KMS-11 (cell line): Measurements from ENCODE around the gene ITPKA.

ENCODE experiments used
- H2AFZ ChIP-seq: fragments of 200-600 bp; sonication (generic); 2 replicates; pipeline ENCODE4 v1.6.1; 2016; ENCODE audit warnings: antibody characterized with exemption, mixed run types, low read depth
- H3K27ac ChIP-seq: fragments of 200-600 bp; sonication (generic); 2 replicates; pipeline ENCODE4 v1.6.1; 2016; ENCODE audit warnings: mild to moderate bottlenecking, mixed run types
- H3K27me3 ChIP-seq: fragments of 200-600 bp; sonication (generic); 2 replicates; pipeline ENCODE4 v1.6.1; 2017; ENCODE audit warnings: mild to moderate bottlenecking, low read depth, mixed run types, moderate library complexity; ENCODE audit not compliant: insufficient read depth
- H3K36me3 ChIP-seq: fragments of 200-600 bp; sonication (generic); 2 replicates; pipeline ENCODE4 v1.6.1; 2017; ENCODE audit warnings: mild to moderate bottlenecking, mixed run types; ENCODE audit not compliant: insufficient read depth
- H3K4me1 ChIP-seq: fragments of 200-600 bp; sonication (generic); 2 replicates; pipeline ENCODE4 v1.6.1; 2016; ENCODE audit warnings: mild to moderate bottlenecking, low read depth, mixed run types; ENCODE audit not compliant: poor library complexity, severe bottlenecking
- H3K4me2 ChIP-seq: fragments of 200-600 bp; sonication (generic); 2 replicates; pipeline ENCODE4 v1.7.0; 2016; ENCODE audit warnings: mild to moderate bottlenecking, mixed run types
- H3K4me3 ChIP-seq: fragments of 200-600 bp; sonication (generic); IDR thresholded peaks from 2 replicates; pipeline ENCODE4 v1.6.1; 2017; ENCODE audit warnings: low read depth, low read length, mixed read lengths; ENCODE audit not compliant: insufficient read depth
- H3K79me2 ChIP-seq: fragments of 200-600 bp; sonication (generic); 2 replicates; pipeline ENCODE4 v1.6.1; 2016; ENCODE audit warnings: low read depth, mixed run types; ENCODE audit not compliant: insufficient read depth
- H3K9ac ChIP-seq: fragments of 200-600 bp; sonication (generic); 2 replicates; pipeline ENCODE4 v1.6.1; 2016; ENCODE audit warnings: mild to moderate bottlenecking, mixed run types
- H4K20me1 ChIP-seq: fragments of 200-600 bp; sonication (generic); 2 replicates; pipeline ENCODE4 v1.6.1; 2016; ENCODE audit warnings: mild to moderate bottlenecking, mixed run types; ENCODE audit not compliant: insufficient read depth
- TF ChIP-seq, protein P1 (sequence below): fragments of 200-600 bp; sonication (generic); conservative IDR thresholded peaks from 2 replicates; pipeline ENCODE4 v1.6.1; 2017; ENCODE audit warnings: low read depth, mild to moderate bottlenecking, antibody characterized with exemption, low read length, moderate library complexity, mixed read lengths

Gene ITPKA

DNA sequence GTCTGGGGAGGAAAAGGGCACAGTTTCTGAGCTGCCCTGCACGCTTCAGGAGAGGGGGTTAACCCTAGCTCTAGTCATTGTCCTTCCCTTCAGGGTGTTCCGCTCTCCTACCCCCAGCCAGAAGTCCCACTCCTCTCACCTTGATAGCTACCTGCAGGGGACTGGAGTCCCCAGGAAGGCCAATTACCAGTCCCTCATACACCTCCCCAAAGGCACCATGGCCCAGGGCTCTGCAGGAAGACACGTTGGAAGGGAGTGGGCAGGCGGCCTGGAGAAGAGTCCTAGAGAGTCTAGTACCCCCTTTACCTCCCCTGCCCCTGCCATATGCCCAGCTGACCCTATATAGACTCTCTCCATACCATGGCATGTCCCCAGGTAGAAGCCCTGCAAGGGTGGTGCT, 12.1 kb downstream of the ITPKA start:
- no peaks in the 10 kb centered on the region for H4K20me1 ChIP-seq
- H3K9ac ChIP-seq: no peak overlapping the region
- H3K79me2 ChIP-seq: no peaks in the 10 kb centered on the region
- no peak overlapping the region for H3K4me2 ChIP-seq
- H3K36me3 ChIP-seq: no peaks in the 10 kb centered on the region
- no peaks in the 10 kb centered on the region for H3K4me1 ChIP-seq
- no peaks in the 10 kb centered on the region for H3K27me3 ChIP-seq
- H2AFZ ChIP-seq: no peak overlapping the region
- TF ChIP-seq, protein P1, sequence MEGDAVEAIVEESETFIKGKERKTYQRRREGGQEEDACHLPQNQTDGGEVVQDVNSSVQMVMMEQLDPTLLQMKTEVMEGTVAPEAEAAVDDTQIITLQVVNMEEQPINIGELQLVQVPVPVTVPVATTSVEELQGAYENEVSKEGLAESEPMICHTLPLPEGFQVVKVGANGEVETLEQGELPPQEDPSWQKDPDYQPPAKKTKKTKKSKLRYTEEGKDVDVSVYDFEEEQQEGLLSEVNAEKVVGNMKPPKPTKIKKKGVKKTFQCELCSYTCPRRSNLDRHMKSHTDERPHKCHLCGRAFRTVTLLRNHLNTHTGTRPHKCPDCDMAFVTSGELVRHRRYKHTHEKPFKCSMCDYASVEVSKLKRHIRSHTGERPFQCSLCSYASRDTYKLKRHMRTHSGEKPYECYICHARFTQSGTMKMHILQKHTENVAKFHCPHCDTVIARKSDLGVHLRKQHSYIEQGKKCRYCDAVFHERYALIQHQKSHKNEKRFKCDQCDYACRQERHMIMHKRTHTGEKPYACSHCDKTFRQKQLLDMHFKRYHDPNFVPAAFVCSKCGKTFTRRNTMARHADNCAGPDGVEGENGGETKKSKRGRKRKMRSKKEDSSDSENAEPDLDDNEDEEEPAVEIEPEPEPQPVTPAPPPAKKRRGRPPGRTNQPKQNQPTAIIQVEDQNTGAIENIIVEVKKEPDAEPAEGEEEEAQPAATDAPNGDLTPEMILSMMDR: no peak
- H3K4me3 ChIP-seq: no peak overlapping the region
- H3K27ac ChIP-seq: no peak overlapping the region

DNA sequence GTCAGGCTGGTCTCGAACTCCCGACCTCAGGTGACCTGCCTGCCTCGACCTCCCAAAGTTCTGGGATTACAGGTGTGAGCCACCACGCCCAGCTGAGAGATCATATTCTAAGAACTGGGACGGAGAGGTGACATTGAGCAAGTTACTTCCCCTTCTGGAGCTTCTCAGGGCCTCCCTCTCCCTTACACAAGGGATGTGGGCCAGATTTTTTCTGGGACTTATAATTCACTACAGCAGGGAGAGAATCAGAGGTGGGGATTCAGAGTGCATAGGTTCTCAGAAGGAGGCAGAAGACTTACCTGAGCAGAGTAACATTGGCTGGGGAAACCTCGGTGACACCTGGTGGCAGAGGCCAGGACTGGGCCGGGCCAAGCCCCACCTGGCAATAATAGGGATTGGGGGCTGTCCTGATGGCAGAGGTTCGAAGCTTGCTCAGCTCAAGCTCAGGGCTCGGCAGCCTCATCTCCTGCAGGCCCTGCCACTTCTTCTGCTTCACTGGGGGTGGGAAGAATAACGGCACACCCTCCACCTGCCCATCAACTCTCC, 13.2 kb downstream of the ITPKA start:
- Histone ChIP-seq H3K27ac (no peak overlapping the region), H3K4me1 (no peaks in the 10 kb centered on the region), H3K9ac (no peak overlapping the region), H3K4me2 (no peak overlapping the region), H3K79me2 (no peaks in the 10 kb centered on the region), H2AFZ (no peak overlapping the region), H3K4me3 (no peak overlapping the region), H4K20me1 (no peaks in the 10 kb centered on the region), H3K36me3 (no peaks in the 10 kb centered on the region), H3K27me3 (no peaks in the 10 kb centered on the region)
- TF ChIP-seq, protein P1: no peak

- no peak overlapping the region for H2AFZ ChIP-seq
- no peaks in the 10 kb centered on the region for H3K4me1 ChIP-seq
- H3K27ac ChIP-seq: no peak overlapping the region
- H4K20me1 ChIP-seq: no peaks in the 10 kb centered on the region
- H3K79me2 ChIP-seq: no peaks in the 10 kb centered on the region
- TF ChIP-seq, protein P1: no peak
- no peak overlapping the region for H3K4me2 ChIP-seq
- no peak overlapping the region for H3K9ac ChIP-seq
- no peaks in the 10 kb centered on the region for H3K27me3 ChIP-seq
- H3K4me3 ChIP-seq: no peak overlapping the region
- no peaks in the 10 kb centered on the region for H3K36me3 ChIP-seq
Measured at GRCh38 chr15:41507820-41508290, 14.2 kb downstream of the ITPKA start.

- TF ChIP-seq, protein P1: no peak
- Histone ChIP-seq H3K4me2 (no peak overlapping the region), H3K36me3 (no peaks in the 10 kb centered on the region), H3K9ac (no peak overlapping the region), H3K4me3 (no peak overlapping the region), H3K79me2 (no peaks in the 10 kb centered on the region), H3K4me1 (peaks cover 9% of the 10 kb centered on the region), H2AFZ (no peak overlapping the region), H3K27me3 (no peaks in the 10 kb centered on the region), H4K20me1 (no peaks in the 10 kb centered on the region), H3K27ac (no peak overlapping the region)
Measured at GRCh38 chr15:41510728-41511127, 17.1 kb downstream of the ITPKA start.
